RPMI8226 (cell line): Measurements from ENCODE around the gene LOX.

Experiments used
- DNase-seq: peaks from one replicate; pipeline ENCODE4 v3.0.0-alpha.2; 2015

The LOX gene

DNA sequence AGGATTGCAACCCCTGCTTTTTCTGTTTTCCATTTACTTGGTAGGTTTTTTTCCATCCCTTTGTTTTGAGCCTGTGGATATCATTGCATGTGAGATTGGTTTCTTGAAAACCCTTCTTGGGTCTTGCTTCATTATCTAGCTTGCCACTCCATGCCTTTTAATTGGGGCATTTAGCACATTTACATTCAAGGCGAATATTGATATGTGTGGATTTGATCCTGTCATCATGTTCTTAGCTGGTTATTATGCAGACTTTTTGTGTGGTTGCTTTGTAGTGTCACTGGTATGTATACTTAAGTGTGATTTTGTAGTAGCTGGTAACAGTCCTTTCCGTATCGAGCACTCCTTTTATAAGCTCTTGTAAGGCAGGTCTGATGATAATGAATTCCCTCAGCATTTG is 26.5 kb downstream of the LOX start:
- DNase-seq, result no peak

- no peak for DNase-seq
These were observed 27.1 kb downstream of the LOX start for GRCh38 chr5:122050959-122051358.

GRCh38 chr5:122040636-122041302 is 37.3 kb downstream of the LOX start:
- no peak for DNase-seq

GRCh38 chr5:122036326-122036725 is 41.7 kb downstream of the LOX start:
- DNase-seq, result no peak

DNA sequence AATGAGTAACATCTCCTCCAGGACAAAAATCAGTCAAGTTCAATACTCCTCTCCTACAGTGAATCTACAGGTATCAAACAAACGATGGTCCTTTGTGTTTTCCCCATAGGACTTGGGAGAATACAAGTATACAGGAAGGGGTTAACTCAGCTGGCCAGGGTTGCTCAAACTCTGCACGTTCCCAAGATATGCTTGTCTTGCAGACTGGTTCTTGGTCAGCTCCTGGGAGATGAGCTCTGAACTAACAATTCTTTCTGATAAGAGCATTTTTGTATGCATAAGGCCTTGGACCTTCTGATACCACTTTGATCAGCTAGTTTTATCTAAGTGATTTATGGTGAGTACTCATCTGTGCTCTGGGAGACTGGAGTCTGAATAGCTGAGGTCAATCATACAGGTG is 42.1 kb downstream of the LOX start:
- no peak for DNase-seq

- no peak for DNase-seq
These were observed 46.2 kb downstream of the LOX start for GRCh38 chr5:122031836-122032235.

GRCh38 chr5:122030251-122030650 is 47.8 kb downstream of the LOX start:
- no peak for DNase-seq

DNA sequence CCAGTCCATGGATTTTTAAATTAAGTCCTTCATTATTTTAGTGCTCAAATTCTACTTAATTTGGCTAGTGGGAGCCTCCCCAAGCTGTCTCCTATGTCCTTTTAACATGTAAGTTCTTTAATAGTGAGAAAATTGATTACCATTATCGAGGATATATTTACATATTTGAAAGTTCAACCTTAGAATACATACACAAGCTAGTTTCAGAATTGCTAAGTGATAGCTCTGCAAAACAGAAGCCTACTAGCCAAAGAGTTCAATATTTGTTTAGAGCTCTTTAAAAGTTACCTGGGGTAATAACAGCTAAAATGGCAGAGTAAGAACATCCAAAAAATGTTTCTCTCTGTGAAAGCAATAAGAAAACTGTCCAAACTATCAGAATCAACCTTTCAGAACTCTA is 48.2 kb downstream of the LOX start:
- no peak for DNase-seq

- peak; percentile 42 for DNase-seq
These were observed 55.1 kb downstream of the LOX start for GRCh38 chr5:122022966-122023365.

GRCh38 chr5:122019919-122020590 is 58.0 kb downstream of the LOX start:
- DNase-seq, result no peak

DNA sequence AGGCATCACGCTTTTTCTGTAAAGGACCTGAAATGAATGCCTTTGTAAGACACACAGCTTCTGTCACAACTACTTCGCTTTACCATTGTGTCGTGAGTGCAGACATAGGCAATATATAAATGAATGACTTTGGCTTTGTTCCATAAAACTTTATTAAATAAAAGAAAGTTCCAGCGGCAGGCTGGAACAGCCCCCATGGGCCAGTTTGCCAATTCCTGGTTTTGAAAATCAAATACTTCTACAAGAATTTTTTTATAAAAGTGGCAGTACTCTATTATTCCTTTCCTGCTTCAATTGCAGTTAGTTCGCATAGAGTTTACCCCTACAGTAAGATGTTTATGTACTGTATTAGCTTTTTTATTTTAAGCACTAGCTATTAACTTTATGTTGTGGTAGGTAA is 62.6 kb downstream of the LOX start:
- DNase-seq, result no peak

DNA sequence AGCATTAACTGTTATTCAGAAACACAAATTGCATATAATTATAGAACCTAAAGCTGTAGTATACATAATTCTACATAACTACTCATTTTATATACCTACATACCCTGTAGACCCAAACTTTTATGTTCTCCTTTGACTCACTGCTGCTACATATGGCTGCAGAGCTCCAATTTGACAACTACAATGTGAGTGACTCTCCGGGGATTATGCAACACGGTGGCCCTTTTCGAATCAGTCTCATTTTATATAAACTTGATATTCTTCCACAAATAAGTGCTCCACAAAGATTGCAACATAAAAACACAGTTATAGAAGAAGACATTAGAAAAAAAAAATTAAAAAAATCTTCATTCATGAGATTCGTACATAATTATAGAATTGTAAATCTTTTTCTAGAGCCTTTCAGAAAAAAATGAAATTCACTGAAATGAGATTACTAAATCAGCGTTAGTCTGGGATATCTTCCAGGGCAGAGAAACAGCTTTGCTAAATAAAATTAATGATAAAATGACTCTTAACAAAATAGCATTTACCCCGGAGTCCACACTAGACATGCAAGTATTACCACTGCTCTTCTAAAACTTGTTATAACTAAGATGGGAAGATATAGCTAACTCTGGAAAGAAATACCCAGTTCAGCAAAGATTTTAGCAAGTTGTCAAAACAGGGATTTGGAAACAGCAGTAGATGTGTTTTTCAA is 63.7 kb downstream of the LOX start:
- no peak for DNase-seq
